Subcutaneous abdominal adipose tissue (tissue), 5 donors: ENCODE data around the gene NODAL.

ENCODE experiments used
- H3K27ac ChIP-seq: one replicate; pipeline ENCODE4 v1.7.0; 2013; ENCODE audit warnings: low read depth, mild to moderate bottlenecking, inconsistent platforms, low read length, moderate library complexity
- H3K27me3 ChIP-seq, 5 donors: one replicate each; pipeline ENCODE4 v1.7.0; 2013; ENCODE audit warnings: low read length in 5 of 5, inconsistent platforms in 1 of 5; ENCODE audit not compliant: control insufficient read depth in 5 of 5, insufficient read depth in 4 of 5
- H3K36me3 ChIP-seq, 5 donors: one replicate each; pipeline ENCODE4 v1.7.0; 2013; ENCODE audit warnings: low read length in 5 of 5; ENCODE audit not compliant: control insufficient read depth in 5 of 5, insufficient read depth in 5 of 5
- H3K4me1 ChIP-seq, 5 donors: one replicate each; pipeline ENCODE4 v1.7.0; 2013; ENCODE audit warnings: low read length in 5 of 5, mild to moderate bottlenecking in 3 of 5, moderate library complexity in 1 of 5; ENCODE audit not compliant: control insufficient read depth in 5 of 5, insufficient read depth in 5 of 5
- H3K4me3 ChIP-seq, 5 donors: one replicate each; pipeline ENCODE4 v1.7.0; 2013; ENCODE audit warnings: low read length in 5 of 5, low read depth in 1 of 5
- H3K9ac ChIP-seq, 5 donors: one replicate each; pipeline ENCODE4 v1.7.0; 2013; ENCODE audit warnings: low read length in 5 of 5, mild to moderate bottlenecking in 4 of 5, moderate library complexity in 3 of 5
- H3K9me3 ChIP-seq, 5 donors: one replicate each; pipeline ENCODE4 v1.7.0; 2013; ENCODE audit warnings: low read length in 5 of 5; ENCODE audit not compliant: control insufficient read depth in 5 of 5
- donor health status: healthy.
- donor health status: healthy.
- donor health status: healthy.
- donor health status: healthy.
- donor health status: healthy.

Gene NODAL

DNA sequence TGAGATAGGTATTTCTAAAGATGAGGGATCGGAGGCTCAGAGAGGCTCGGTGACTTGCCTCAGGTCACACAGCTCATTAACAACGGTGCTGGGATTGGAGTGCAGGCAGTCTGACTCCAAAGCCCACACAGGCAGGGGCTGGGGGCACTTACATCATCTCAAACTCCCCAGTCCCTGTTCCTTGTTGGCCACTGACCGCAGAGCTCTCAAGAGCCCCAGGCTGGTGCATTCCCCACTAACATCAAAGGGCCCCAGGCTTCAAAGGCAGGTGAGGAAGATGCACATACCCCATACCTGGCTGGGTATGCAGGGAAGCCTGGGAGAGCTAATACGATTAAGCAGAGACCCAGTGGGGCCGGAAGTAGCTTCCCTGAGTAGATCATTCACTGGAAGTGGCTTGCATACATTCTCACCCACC lies 13.7 kb upstream of the NODAL start:
- peaks cover 0 to 6% (median 2%) of the 10 kb centered on the region in 5 donors for H3K27me3 ChIP-seq
- no peaks in the 10 kb centered on the region for H3K9me3 ChIP-seq
- no peak overlapping the region for H3K27ac ChIP-seq
- H3K4me3 ChIP-seq, result no peak overlapping the region
- no peak overlapping the region for H3K9ac ChIP-seq
- H3K4me1 ChIP-seq, result peaks cover 2 to 24% (median 23%) of the 10 kb centered on the region in 5 donors
- H3K36me3 ChIP-seq, result no peaks in the 10 kb centered on the region

DNA sequence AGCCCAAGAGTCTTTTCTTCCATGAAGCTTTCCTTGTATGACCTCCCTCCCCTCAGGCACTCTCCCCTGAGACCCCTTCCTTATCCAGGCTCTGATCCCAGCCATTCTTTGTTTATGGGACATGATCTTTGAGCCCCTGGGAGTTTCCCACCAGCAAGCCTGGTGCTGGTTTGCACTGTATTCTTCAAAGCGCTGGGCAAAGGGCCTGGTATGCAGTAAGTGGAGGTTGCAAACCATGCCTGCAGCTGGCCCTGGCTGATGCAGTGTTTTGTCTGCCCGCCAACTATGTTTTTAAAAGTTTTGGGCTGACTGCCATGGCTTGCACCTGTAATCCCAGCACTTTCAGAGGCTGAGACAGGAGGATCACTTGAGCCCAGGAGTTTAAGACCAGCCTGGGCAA lies 6.8 kb upstream of the NODAL start:
- Histone ChIP-seq H3K9me3 (no peaks in the 10 kb centered on the region), H3K9ac (no peak overlapping the region), H3K4me1 (peaks cover 0 to 14% (median 4%) of the 10 kb centered on the region in 5 donors), H3K4me3 (no peak overlapping the region), H3K27ac (no peak overlapping the region), H3K27me3 (peaks cover 0 to 4% (median 2%) of the 10 kb centered on the region in 5 donors), H3K36me3 (no peaks in the 10 kb centered on the region)

DNA sequence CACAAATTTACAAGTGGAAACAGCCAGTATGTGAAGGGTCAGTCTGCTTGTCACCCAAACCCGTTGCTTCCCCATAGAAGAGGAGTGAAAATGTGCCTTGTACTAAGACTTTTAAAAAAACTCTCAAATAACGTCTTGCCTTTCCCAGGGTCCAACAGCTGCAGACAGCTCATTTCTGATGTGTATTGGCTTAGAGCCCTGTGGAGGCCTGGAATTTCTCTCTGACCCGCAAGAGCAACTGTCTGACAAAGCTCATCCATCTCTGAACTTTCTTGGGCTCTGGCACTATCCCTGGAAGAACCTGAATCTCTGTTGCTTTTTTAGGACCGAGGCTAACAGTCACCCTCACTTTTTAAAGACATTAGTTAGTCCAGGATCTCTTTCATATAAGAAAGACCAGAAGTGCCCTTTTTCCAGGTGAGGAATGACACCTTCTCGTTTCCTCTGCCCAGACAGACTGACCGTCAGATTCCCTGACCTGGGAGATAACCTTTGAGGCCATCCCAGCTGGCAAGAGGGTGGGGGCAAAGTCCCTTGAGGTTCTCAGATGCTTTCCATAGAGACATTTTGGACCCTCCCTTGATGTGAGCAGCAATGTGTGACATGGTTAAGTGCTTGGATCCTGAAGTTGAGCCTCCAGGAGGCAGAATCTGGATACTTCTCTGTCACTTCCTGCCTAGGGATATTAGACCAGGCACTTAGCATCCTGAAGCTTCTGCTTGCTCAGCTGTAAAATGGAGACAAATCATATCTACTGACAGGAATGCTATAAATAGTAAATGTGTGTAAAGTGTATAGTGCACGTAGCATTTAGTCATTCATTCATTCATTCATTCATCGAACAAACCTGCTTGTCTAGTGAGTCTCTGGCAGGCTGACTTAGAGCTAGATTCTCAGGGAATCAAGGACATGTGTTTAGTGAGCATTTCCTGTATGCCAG lies 4.5 kb upstream of the NODAL start:
- H3K27me3 ChIP-seq, result peaks cover 12 to 25% (median 21%) of the 10 kb centered on the region in 5 donors
- no peak overlapping the region for H3K27ac ChIP-seq
- H3K4me1 ChIP-seq, result peaks cover 0 to 23% (median 13%) of the 10 kb centered on the region in 5 donors
- no peak overlapping the region for H3K4me3 ChIP-seq
- no peak overlapping the region for H3K9ac ChIP-seq
- H3K36me3 ChIP-seq, result no peaks in the 10 kb centered on the region
- no peaks in the 10 kb centered on the region for H3K9me3 ChIP-seq

DNA sequence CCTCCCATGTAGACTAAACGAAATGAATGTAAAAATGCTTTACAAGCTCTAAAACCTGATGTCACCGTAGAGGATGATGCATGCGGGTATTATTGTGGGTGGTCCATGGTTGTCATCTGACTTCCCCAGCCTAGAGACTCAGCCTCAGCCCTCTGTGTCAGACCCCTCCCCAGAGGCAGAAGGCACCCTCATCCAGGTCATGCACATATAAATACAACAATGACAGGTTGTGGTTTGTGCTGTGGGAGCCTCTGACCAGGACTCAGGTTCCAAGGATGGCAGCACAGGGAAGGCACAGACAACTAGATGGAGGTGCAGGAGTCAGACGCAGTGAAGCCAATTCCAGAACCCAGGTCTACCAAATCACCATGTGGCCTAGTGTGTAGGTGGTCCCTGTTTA lies 3.3 kb upstream of the NODAL start:
- no peaks in the 10 kb centered on the region for H3K36me3 ChIP-seq
- peaks cover 21 to 32% (median 27%) of the 10 kb centered on the region in 5 donors for H3K27me3 ChIP-seq
- no peak overlapping the region for H3K27ac ChIP-seq
- H3K9ac ChIP-seq, result no peak overlapping the region
- H3K9me3 ChIP-seq, result no peaks in the 10 kb centered on the region
- H3K4me1 ChIP-seq, result peaks cover 0 to 33% (median 22%) of the 10 kb centered on the region in 5 donors
- no peak overlapping the region for H3K4me3 ChIP-seq

DNA sequence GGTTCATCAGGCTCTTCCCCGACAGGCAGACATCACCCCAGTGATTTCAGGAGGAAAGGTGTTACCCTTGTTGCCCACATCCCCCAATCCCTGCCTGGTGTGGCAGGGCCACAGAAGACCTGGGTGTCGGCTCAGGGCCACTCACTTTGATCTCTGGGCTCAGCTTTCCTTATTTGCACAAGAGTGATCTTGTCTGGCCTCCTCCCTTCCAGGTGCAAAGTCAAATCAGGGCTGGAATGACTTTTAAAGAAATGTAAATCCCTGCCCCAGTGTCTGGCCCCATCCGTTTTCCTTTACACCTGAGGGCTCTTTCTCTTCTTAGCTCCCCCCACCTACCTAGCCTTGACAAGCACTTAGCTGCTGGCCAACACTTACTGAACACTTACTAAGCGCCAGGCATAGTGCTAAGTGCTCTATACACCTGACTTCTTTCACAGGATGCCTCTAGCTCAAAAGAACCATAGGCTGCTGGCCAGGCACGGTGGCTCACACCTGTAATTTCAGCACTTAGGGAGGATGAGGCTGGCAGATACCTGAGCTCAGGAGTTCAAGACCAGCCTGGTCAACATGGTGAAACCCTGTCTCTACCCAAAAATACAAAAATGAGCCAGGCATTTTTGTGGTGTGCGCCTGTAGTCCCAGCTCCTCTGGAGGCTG lies 979 bp upstream of the NODAL start:
- Histone ChIP-seq H3K9me3 (no peaks in the 10 kb centered on the region), H3K36me3 (no peaks in the 10 kb centered on the region), H3K4me1 (peaks cover 0 to 30% (median 22%) of the 10 kb centered on the region in 5 donors), H3K9ac (no peak overlapping the region), H3K4me3 (no peak overlapping the region), H3K27me3 (peaks cover 24 to 32% (median 27%) of the 10 kb centered on the region in 5 donors), H3K27ac (no peak overlapping the region)

DNA sequence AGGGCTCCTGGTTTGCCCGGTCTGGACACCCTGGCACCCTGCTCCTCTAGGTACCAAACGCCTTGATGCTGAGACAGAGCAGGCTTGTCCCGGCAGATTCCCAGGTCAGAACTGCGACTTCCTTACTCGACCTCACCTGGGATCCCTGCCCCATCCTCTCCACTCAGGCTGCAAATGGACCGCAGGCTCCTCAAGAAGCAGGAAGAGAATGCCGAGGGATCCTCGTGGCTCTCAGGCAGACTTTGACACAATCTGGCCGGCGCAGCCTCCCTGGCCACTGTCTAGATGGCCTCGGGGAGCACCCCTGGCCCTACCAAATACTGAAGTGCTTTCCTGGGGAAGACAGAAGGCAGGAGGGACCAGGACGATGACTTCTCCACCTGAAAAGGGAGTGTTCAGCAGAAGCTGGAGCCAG lies 421 bp upstream of the NODAL start:
- Histone ChIP-seq H3K4me3 (no peak overlapping the region), H3K9ac (no peak overlapping the region), H3K4me1 (peaks cover 0 to 30% (median 22%) of the 10 kb centered on the region in 5 donors), H3K27me3 (peaks cover 24 to 32% (median 27%) of the 10 kb centered on the region in 5 donors), H3K9me3 (no peaks in the 10 kb centered on the region), H3K36me3 (no peaks in the 10 kb centered on the region), H3K27ac (no peak overlapping the region)

DNA sequence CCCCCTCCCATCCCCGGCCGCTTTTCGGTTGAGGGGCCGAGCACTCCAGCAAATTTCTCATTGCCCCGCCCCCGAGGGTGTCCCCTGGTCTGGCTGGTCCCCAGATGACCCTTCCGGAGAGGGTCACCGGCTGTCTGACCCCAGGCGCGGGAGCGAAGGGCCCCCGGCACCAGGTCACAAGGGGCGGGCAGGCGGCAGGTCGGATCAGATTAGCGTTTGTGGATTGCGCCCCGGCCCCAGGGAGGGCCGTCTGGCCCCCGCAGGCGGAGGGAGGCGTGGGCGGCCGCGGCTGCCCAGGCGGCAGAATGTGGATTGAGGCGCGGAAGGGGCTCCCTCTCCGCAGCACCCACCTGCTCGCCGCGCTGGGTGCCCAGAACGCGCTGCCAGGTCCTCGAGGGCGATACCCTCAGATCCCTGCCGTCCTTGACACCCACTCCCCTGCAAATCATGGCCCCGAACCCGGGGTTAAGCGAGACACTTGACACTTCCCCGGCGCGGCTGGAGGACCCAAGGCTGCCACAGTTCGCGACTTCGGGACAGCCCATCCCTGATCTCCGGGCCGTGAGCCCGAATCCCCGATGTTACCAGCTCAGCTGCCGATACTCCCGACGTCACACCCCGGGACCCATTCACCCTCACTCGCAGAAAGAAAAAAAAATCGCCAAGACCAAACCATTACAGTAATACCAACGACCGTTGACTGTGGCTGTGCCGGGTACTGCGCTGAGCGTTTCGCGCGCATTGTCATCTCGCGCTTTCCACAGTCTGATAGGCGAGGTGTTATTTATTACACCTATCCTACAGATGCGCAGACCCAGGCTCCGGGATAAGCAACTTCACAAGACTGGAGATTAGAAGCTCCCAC lies 953 bp downstream of the NODAL start:
- Histone ChIP-seq H3K4me3 (peak overlapping the region; percentile 45 to 60 (median 52)), H3K9ac (no peak overlapping the region), H3K9me3 (no peaks in the 10 kb centered on the region), H3K27ac (no peak overlapping the region), H3K36me3 (peaks cover 0 to 3% (median 1%) of the 10 kb centered on the region in 5 donors), H3K27me3 (peaks cover 24 to 32% (median 27%) of the 10 kb centered on the region in 5 donors), H3K4me1 (peaks cover 0 to 25% (median 19%) of the 10 kb centered on the region in 5 donors)

DNA sequence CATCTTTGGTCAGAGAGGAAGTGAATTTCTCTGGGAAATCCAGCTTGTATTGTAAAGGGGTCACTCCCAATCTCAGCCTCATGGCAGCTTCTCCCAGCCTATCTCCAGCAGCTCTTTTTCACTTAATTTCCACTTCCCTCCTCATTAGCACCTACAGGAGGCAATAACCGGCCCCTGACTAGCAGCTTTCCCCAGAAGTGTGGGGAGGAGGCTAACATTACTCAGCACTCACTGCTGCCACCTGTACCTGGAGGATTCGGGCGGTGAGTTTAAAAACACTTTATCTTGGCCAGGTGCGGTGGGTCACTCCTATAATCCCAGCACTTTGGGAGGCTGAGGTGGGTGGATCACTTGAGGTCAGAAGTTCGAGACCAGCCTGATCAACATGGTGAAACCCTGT lies 3.8 kb downstream of the NODAL start:
- Histone ChIP-seq H3K4me3 (no peak overlapping the region), H3K9ac (no peak overlapping the region), H3K27me3 (peaks cover 24 to 30% (median 27%) of the 10 kb centered on the region in 5 donors), H3K9me3 (no peaks in the 10 kb centered on the region), H3K4me1 (peaks cover 0 to 34% (median 32%) of the 10 kb centered on the region in 5 donors), H3K36me3 (peaks cover 0 to 11% (median 4%) of the 10 kb centered on the region in 5 donors), H3K27ac (no peak overlapping the region)

DNA sequence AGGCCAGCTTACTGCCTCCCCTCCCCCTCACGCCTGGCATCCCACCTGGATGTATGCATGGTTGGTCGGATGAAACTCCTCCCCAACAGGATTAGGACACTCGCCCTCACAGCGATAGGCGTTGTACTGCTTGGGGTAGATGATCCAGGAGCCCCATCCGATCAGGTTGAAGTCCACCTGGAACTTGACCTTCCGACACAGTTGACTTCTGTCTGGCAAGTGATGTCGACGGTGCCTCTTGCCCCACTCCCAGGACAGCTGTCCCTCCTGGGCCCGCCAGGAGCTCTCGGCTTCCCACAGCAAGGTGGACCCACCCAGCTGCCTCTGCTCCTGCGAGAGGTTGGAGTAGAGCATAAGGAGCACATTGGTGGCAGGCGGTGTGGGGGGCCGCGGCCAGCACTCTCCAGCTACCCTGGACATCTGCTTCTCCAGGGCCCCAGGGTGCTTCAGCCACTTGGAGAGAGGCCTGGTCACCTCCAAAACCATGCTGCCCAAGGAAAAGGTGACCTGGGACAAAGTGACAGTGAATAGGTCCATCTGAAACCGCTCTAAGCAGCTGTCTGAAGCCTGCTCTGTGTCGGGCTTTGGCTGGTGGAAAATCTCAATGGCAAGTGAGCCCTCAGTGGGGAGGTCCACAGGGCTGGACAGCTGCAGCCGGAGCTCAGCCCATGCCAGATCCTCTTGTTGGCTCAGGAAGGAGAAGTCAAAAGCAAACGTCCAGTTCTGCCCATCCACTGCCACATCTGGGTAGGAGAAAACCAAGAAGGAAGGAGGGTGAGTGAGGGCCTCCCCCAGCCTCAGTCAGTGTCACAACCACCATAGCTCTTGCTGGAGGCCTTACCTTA lies 6.0 kb downstream of the NODAL start:
- no peak overlapping the region for H3K9ac ChIP-seq
- H3K4me1 ChIP-seq, result peaks cover 2 to 41% (median 38%) of the 10 kb centered on the region in 5 donors
- H3K27ac ChIP-seq, result no peak overlapping the region
- peaks cover 1 to 9% (median 5%) of the 10 kb centered on the region in 5 donors for H3K27me3 ChIP-seq
- peaks cover 0 to 12% (median 6%) of the 10 kb centered on the region in 5 donors for H3K36me3 ChIP-seq
- no peak overlapping the region for H3K4me3 ChIP-seq
- H3K9me3 ChIP-seq, result no peaks in the 10 kb centered on the region
